Measurements from ENCODE around the gene TM4SF4.

Gene TM4SF4

GRCh38 chr3:149493315-149494021 is 19.0 kb downstream of the TM4SF4 start:
- no peaks in the 10 kb centered on the region for H3K4me1 ChIP-seq (ENCODE audit: control insufficient read depth, insufficient read depth, low read length)
- no peaks in the 10 kb centered on the region for H3K9me3 ChIP-seq (ENCODE audit: control insufficient read depth, low read length)
- H3K36me3 ChIP-seq (ENCODE audit: control insufficient read depth, insufficient read depth, low read length), result no peaks in the 10 kb centered on the region
- H3K9ac ChIP-seq (ENCODE audit: low read length), result no peak overlapping the region
- no peaks in the 10 kb centered on the region for H3K27me3 ChIP-seq (ENCODE audit: control insufficient read depth, insufficient read depth, low read length)
- no peak overlapping the region for H3K4me3 ChIP-seq (ENCODE audit: low read length)

- H3K9ac ChIP-seq (ENCODE audit: low read length), result no peak overlapping the region
- no peaks in the 10 kb centered on the region for H3K9me3 ChIP-seq (ENCODE audit: control insufficient read depth, low read length)
- H3K36me3 ChIP-seq (ENCODE audit: control insufficient read depth, insufficient read depth, low read length), result no peaks in the 10 kb centered on the region
- no peaks in the 10 kb centered on the region for H3K27me3 ChIP-seq (ENCODE audit: control insufficient read depth, insufficient read depth, low read length)
- no peak overlapping the region for H3K4me3 ChIP-seq (ENCODE audit: low read length)
- no peaks in the 10 kb centered on the region for H3K4me1 ChIP-seq (ENCODE audit: control insufficient read depth, insufficient read depth, low read length)
Measured at GRCh38 chr3:149494022-149494758, 19.7 kb downstream of the TM4SF4 start.

- Histone ChIP-seq H3K36me3 (ENCODE audit: control insufficient read depth, insufficient read depth, low read length) (no peaks in the 10 kb centered on the region), H3K9me3 (ENCODE audit: control insufficient read depth, low read length) (no peaks in the 10 kb centered on the region), H3K4me3 (ENCODE audit: low read length) (no peak overlapping the region), H3K9ac (ENCODE audit: low read length) (no peak overlapping the region), H3K27me3 (ENCODE audit: control insufficient read depth, insufficient read depth, low read length) (no peaks in the 10 kb centered on the region), H3K4me1 (ENCODE audit: control insufficient read depth, insufficient read depth, low read length) (no peaks in the 10 kb centered on the region)
Measured at GRCh38 chr3:149494759-149495580, 20.5 kb downstream of the TM4SF4 start.

GRCh38 chr3:149495581-149496125 is 21.2 kb downstream of the TM4SF4 start:
- no peak overlapping the region for H3K4me3 ChIP-seq (ENCODE audit: low read length)
- no peak overlapping the region for H3K9ac ChIP-seq (ENCODE audit: low read length)
- H3K36me3 ChIP-seq (ENCODE audit: control insufficient read depth, insufficient read depth, low read length), result no peaks in the 10 kb centered on the region
- H3K4me1 ChIP-seq (ENCODE audit: control insufficient read depth, insufficient read depth, low read length), result no peaks in the 10 kb centered on the region
- H3K9me3 ChIP-seq (ENCODE audit: control insufficient read depth, low read length), result no peaks in the 10 kb centered on the region
- H3K27me3 ChIP-seq (ENCODE audit: control insufficient read depth, insufficient read depth, low read length), result no peaks in the 10 kb centered on the region

GRCh38 chr3:149496891-149497290 is 22.4 kb downstream of the TM4SF4 start:
- Histone ChIP-seq H3K4me3 (ENCODE audit: low read length) (no peak overlapping the region), H3K9me3 (ENCODE audit: control insufficient read depth, low read length) (no peaks in the 10 kb centered on the region), H3K36me3 (ENCODE audit: control insufficient read depth, insufficient read depth, low read length) (no peaks in the 10 kb centered on the region), H3K27me3 (ENCODE audit: control insufficient read depth, insufficient read depth, low read length) (no peaks in the 10 kb centered on the region), H3K4me1 (ENCODE audit: control insufficient read depth, insufficient read depth, low read length) (no peaks in the 10 kb centered on the region), H3K9ac (ENCODE audit: low read length) (no peak overlapping the region)

- Histone ChIP-seq H3K4me3 (ENCODE audit: low read length) (no peak overlapping the region), H3K36me3 (ENCODE audit: control insufficient read depth, insufficient read depth, low read length) (no peaks in the 10 kb centered on the region), H3K27me3 (ENCODE audit: control insufficient read depth, insufficient read depth, low read length) (no peaks in the 10 kb centered on the region), H3K9me3 (ENCODE audit: control insufficient read depth, low read length) (no peaks in the 10 kb centered on the region), H3K4me1 (ENCODE audit: control insufficient read depth, insufficient read depth, low read length) (no peaks in the 10 kb centered on the region), H3K9ac (ENCODE audit: low read length) (no peak overlapping the region)
Measured at GRCh38 chr3:149497966-149498670, 23.6 kb downstream of the TM4SF4 start.

GRCh38 chr3:149501524-149501923 is 27.0 kb downstream of the TM4SF4 start:
- H3K4me1 ChIP-seq (ENCODE audit: control insufficient read depth, insufficient read depth, low read length), result no peaks in the 10 kb centered on the region

GRCh38 chr3:149502438-149502837 is 27.9 kb downstream of the TM4SF4 start:
- H3K9me3 ChIP-seq (ENCODE audit: control insufficient read depth, low read length), result no peaks in the 10 kb centered on the region
- H3K4me1 ChIP-seq (ENCODE audit: control insufficient read depth, insufficient read depth, low read length), result no peaks in the 10 kb centered on the region
- no peak overlapping the region for H3K9ac ChIP-seq (ENCODE audit: low read length)
- H3K4me3 ChIP-seq (ENCODE audit: low read length), result no peak overlapping the region
- no peaks in the 10 kb centered on the region for H3K27me3 ChIP-seq (ENCODE audit: control insufficient read depth, insufficient read depth, low read length)
- H3K36me3 ChIP-seq (ENCODE audit: control insufficient read depth, insufficient read depth, low read length), result no peaks in the 10 kb centered on the region

More at GRCh38 chr3:149501524-149501923, 27.0 kb downstream of the TM4SF4 start:
- Histone ChIP-seq H3K9ac (ENCODE audit: low read length) (no peak overlapping the region), H3K4me3 (ENCODE audit: low read length) (no peak overlapping the region), H3K9me3 (ENCODE audit: control insufficient read depth, low read length) (no peaks in the 10 kb centered on the region), H3K27me3 (ENCODE audit: control insufficient read depth, insufficient read depth, low read length) (no peaks in the 10 kb centered on the region), H3K36me3 (ENCODE audit: control insufficient read depth, insufficient read depth, low read length) (no peaks in the 10 kb centered on the region)

- peaks cover 6% of the 10 kb centered on the region for H3K4me1 ChIP-seq (ENCODE audit: control insufficient read depth, insufficient read depth, low read length)
- H3K4me3 ChIP-seq (ENCODE audit: low read length), result no peak overlapping the region
- no peaks in the 10 kb centered on the region for H3K36me3 ChIP-seq (ENCODE audit: control insufficient read depth, insufficient read depth, low read length)
- no peaks in the 10 kb centered on the region for H3K9me3 ChIP-seq (ENCODE audit: control insufficient read depth, low read length)
- no peak overlapping the region for H3K9ac ChIP-seq (ENCODE audit: low read length)
- no peaks in the 10 kb centered on the region for H3K27me3 ChIP-seq (ENCODE audit: control insufficient read depth, insufficient read depth, low read length)
Measured at GRCh38 chr3:149506540-149506939, 32.0 kb downstream of the TM4SF4 start.

GRCh38 chr3:149506965-149507364 is 32.5 kb downstream of the TM4SF4 start:
- H3K4me3 ChIP-seq (ENCODE audit: low read length), result no peak overlapping the region
- H3K4me1 ChIP-seq (ENCODE audit: control insufficient read depth, insufficient read depth, low read length), result peaks cover 6% of the 10 kb centered on the region
- H3K36me3 ChIP-seq (ENCODE audit: control insufficient read depth, insufficient read depth, low read length), result no peaks in the 10 kb centered on the region
- no peaks in the 10 kb centered on the region for H3K9me3 ChIP-seq (ENCODE audit: control insufficient read depth, low read length)
- H3K9ac ChIP-seq (ENCODE audit: low read length), result no peak overlapping the region
- no peaks in the 10 kb centered on the region for H3K27me3 ChIP-seq (ENCODE audit: control insufficient read depth, insufficient read depth, low read length)

- Histone ChIP-seq H3K4me1 (ENCODE audit: control insufficient read depth, insufficient read depth, low read length) (peaks cover 6% of the 10 kb centered on the region), H3K9me3 (ENCODE audit: control insufficient read depth, low read length) (no peaks in the 10 kb centered on the region), H3K27me3 (ENCODE audit: control insufficient read depth, insufficient read depth, low read length) (no peaks in the 10 kb centered on the region), H3K9ac (ENCODE audit: low read length) (no peak overlapping the region), H3K36me3 (ENCODE audit: control insufficient read depth, insufficient read depth, low read length) (no peaks in the 10 kb centered on the region), H3K4me3 (ENCODE audit: low read length) (no peak overlapping the region)
Measured at GRCh38 chr3:149507491-149508324, 33.2 kb downstream of the TM4SF4 start.

Data from mucosa of stomach (tissue), 1 donor.